ENCODE results near the gene ADAMTS4.

ADAMTS4 gene

DNA sequence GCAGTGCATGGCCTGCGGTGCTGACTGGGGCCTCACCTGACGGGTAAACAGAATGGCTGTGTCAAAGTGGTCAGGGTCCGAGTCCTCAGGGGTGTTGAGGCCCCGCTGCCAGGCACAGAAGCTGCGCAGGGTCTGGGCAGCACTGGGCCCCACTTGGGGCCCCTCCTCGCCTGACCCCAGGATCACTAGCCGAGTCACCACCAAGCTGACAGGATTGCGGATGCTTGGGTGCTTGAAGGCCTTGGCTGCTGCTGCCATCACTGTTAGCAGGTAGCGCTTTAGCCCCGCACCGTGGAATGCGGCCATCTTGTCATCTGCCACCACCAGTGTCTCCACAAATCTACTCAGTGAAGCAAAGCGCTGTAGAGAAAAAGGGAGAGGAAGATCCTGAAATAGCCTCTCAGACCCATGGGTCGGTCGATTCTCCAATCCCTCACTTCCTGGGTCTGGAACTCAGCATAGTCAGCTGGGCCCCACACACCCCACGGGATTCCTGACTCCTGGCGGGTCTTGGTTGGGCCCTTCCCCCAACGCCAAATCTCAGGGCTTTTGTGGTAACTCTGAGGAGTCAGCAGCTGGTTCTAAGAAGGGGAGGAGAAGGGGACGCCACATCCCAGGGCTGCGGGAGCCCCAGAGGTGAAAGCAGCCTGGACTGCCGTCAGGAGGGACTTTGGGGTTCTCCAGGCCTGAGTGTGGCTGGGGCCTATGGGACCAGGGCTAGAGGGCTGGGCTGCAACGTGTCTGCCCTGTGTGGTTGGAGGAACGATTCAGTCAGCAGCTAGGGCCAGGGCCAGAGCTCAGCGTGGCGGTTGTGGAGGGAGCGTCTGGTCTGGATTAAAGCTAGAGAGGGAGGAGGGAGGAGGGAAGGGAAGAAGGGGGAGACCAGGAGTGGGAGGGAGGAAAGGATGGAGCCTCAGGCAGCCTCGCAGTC is 2.1 kb downstream of the ADAMTS4 start:
- H3K36me3 Mint-ChIP-seq (ENCODE audit: low read depth), result no peaks in the 10 kb centered on the region
- peaks cover 94% of the 10 kb centered on the region for H3K4me1 Mint-ChIP-seq (ENCODE audit: low read depth)
- no peaks in the 10 kb centered on the region for H3K9me3 Mint-ChIP-seq
- no peak overlapping the region for H3K4me3 Mint-ChIP-seq
- H3K27me3 Mint-ChIP-seq, result peaks cover 4% of the 10 kb centered on the region
- peak overlapping the region; percentile 56 for H3K27ac Mint-ChIP-seq
- intact Hi-C loops (cut with micrococcal nuclease), result no loop called here

DNA sequence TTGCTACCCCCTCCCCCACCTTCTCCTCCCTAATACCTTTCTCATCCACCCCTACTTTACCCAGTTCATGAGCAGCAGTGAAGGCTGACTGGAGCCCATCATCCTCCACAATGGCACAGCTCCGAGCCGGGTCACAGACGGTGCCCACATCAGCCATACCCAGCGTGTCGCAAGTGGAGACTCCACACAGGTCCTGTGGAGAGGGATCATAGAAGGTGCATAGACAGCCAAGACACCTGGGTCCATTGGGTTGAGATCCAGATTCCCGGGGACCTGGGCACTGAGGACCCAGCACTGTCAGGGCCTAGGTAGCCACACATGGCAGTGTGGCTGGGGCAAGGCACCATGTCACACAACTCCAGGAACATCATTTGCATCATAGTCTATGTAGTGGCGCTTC is 2.7 kb downstream of the ADAMTS4 start:
- Mint-ChIP-seq H3K36me3 (ENCODE audit: low read depth) (no peaks in the 10 kb centered on the region), H3K4me3 (no peak overlapping the region), H3K27me3 (peaks cover 4% of the 10 kb centered on the region), H3K9me3 (no peaks in the 10 kb centered on the region), H3K4me1 (ENCODE audit: low read depth) (peaks cover 94% of the 10 kb centered on the region), H3K27ac (peak overlapping the region; percentile 56)
- intact Hi-C loops (cut with micrococcal nuclease), result no loop called here

DNA sequence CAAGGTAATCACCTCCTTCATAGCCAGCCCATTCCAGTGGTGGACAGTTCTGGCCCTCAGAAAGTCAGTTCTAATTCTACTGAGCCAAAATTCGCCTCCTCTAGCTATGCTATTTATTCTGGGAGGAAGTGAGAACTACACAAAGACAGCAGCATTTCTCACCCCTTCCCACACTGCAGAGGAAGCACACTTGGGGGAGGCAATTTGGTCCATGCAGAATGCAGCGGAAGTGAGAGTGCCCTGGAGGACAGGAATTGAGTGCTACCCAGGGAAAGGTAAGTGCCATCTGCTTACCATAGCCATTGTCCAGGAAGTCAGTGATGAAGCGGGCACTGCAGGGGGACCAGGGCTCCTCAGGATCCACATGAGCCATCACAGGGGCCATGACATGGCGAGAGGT is 3.7 kb downstream of the ADAMTS4 start:
- Mint-ChIP-seq H3K27me3 (peaks cover 4% of the 10 kb centered on the region), H3K4me3 (no peak overlapping the region), H3K9me3 (no peaks in the 10 kb centered on the region), H3K36me3 (ENCODE audit: low read depth) (no peaks in the 10 kb centered on the region), H3K27ac (peak overlapping the region; percentile 55), H3K4me1 (ENCODE audit: low read depth) (peaks cover 86% of the 10 kb centered on the region)
- intact Hi-C loops (cut with micrococcal nuclease), result no loop called here

DNA sequence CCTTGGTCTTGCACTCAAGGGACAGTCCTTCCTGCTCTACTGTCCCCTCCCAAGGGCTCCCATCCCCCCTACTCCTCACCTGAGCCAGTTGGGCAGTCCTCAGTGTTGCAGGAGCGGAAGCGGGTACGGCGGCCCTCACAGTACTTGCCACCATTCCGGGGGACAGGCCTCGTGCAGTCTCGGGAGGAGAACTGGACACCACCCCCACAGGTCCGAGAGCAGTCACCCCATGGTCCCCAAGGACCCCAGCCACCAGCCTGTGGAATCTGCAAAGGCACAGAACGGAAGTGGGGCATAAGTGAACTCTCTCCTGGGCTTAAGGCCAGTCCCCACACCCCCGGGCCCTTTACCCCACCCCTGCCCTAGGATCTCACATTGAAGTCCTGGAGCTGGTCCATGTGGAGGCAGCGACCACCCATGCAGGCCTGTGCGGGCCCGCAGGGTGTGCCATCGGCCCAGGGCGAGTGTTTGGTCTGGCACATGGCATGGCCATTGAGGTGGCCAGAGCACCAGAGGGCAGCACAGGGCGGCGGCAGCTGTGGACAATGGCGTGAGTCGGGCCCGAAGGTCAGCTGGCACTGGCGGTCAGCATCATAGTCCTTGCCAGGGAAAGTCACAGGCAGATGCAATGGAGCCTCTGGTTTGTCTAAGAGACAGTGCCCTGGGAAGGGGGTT is 5.2 kb downstream of the ADAMTS4 start:
- no peaks in the 10 kb centered on the region for H3K9me3 Mint-ChIP-seq
- intact Hi-C loops (cut with micrococcal nuclease), result no loop called here
- H3K4me3 Mint-ChIP-seq, result no peak overlapping the region
- peaks cover 72% of the 10 kb centered on the region for H3K4me1 Mint-ChIP-seq (ENCODE audit: low read depth)
- H3K36me3 Mint-ChIP-seq (ENCODE audit: low read depth), result no peaks in the 10 kb centered on the region
- H3K27ac Mint-ChIP-seq, result peak overlapping the region; percentile 77
- peaks cover 2% of the 10 kb centered on the region for H3K27me3 Mint-ChIP-seq

DNA sequence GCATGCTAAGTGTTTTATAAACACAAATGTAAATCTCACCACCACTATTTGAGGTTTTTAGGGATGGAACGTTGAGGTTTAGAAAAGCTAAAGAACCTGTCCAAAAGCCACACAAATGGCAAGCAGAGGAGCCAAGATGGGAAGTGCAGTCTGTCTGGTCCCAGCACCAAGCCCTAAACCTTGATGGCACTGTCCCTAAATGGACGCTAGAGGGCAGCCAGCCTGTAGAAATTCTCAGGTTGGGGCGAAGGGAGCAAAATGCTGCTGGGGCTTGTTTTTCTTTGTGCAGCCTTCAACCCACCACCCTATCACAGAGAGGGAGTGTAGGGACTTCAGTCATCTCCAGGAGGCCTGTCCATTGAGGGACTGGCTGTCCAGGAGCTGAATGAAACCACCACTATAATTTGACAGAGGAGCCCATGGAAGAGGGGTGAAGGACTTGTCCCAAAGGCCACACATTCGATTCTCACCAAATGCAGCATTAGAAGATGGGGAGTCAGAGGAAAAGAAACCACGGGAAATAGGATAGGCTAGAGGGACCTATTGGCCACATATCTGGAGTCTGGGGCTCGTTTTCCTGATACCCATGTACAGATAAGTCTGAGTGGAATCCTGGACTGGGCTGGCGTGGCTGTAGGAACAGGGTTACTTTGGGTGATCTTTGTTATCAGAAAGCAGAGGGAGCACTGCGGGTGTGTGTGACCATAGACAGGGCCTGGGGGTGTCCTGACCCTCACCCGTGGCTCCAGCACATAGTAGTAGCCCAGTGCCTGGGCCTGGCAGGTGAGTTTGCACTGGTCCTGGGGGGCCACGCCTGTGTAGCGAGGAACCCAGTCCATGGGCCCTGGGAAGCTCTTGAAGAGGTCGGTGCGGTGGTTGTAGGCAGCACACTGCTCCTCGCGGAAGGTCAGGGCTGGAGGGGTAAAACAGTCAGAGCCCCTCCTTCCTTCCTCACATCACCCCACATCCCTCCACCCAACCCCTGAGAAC is 6.1 kb downstream of the ADAMTS4 start:
- intact Hi-C loops (cut with micrococcal nuclease), result loop anchor here (1.0 kb wide), 1 partner anchor 33 kb away; no protein-coding TSS in a partner anchor
- H3K27ac Mint-ChIP-seq, result peak overlapping the region; percentile 77

DNA sequence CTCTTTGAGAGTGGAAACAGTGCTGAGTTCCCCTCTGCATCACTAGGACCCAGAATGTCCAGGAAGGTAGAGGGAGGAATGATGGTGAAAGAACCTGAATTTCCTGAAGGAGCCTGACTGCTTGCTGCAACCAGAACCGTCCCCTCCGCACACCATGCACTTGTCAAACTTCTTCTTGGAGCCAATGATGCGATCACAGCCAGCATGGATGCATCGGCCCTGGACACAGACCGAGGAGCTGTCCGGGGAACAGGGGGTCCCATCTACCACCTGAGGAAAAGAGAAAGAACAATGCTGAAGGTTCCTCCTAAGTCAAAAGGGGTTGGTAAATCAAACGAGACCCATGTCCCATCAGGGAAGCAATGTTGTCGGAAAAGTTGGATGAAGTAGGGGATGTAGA is 6.9 kb downstream of the ADAMTS4 start:
- intact Hi-C loops (cut with micrococcal nuclease), result loop anchor here (1.0 kb wide), 1 partner anchor 33 kb away; no protein-coding TSS in a partner anchor
- H3K4me3 Mint-ChIP-seq, result no peak overlapping the region
- H3K36me3 Mint-ChIP-seq (ENCODE audit: low read depth), result no peaks in the 10 kb centered on the region
- H3K27me3 Mint-ChIP-seq, result no peaks in the 10 kb centered on the region
- H3K27ac Mint-ChIP-seq, result peak overlapping the region; percentile 58
- H3K4me1 Mint-ChIP-seq (ENCODE audit: low read depth), result peaks cover 70% of the 10 kb centered on the region
- H3K9me3 Mint-ChIP-seq, result no peaks in the 10 kb centered on the region

More for the DNA sequence above, 6.1 kb downstream of the ADAMTS4 start:
- Mint-ChIP-seq H3K4me1 (ENCODE audit: low read depth) (peaks cover 70% of the 10 kb centered on the region), H3K9me3 (no peaks in the 10 kb centered on the region), H3K27me3 (peaks cover 2% of the 10 kb centered on the region), H3K36me3 (ENCODE audit: low read depth) (no peaks in the 10 kb centered on the region), H3K4me3 (no peak overlapping the region)

DNA sequence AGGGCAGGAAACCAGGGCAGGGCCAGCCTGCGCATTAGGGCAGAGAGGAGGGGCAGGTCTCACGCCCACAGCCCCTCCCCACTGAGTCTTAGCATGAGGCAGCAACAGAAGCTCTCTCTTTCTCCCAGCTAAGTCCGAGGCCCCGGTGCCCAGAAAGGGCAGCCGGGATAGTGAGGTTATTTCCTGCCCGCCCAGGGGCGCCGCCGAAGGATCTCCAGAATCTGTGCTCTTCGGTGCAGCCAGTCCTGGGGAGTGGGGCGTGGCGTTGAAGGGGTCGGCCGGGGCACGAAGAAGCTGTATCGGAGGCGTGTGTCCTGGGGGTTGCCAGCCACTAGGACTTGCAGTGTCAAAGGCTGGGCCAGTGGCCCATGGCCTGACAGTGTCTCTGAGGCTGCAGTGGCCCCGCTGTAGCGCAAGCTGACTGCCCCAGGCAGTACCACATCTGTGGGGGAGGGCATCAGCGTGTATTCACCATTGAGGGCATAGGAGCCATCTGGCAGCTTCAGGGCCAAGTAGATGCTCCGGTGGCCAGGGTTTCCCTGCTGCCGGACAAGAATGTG is 7.8 kb downstream of the ADAMTS4 start:
- Mint-ChIP-seq H3K4me3 (no peak overlapping the region), H3K36me3 (ENCODE audit: low read depth) (no peaks in the 10 kb centered on the region), H3K27ac (peak overlapping the region; percentile 58), H3K4me1 (ENCODE audit: low read depth) (peaks cover 75% of the 10 kb centered on the region), H3K9me3 (no peaks in the 10 kb centered on the region), H3K27me3 (no peaks in the 10 kb centered on the region)
- intact Hi-C loops (cut with micrococcal nuclease), result no loop called here

DNA sequence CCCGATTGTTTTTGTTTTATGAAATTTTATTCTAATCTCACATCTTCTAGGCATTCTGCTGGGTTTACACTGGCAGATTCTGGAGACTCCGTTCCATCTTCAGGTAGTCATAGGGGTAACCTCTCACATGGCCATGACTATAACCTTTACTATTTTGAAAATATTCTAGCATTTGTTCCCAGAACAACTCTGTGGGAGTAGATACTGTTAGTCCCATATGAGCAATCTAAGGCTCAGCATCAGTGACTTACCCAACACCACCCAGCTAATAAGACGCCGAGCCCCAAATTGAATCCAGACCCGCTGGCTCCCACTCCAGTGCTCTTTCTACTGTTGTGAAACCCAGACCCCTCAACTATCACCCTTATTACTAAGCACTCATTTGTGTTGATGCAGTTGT is 9.8 kb downstream of the ADAMTS4 start:
- intact Hi-C loops (cut with micrococcal nuclease), result no loop called here
- no peaks in the 10 kb centered on the region for H3K27me3 Mint-ChIP-seq
- H3K4me3 Mint-ChIP-seq, result no peak overlapping the region
- no peaks in the 10 kb centered on the region for H3K36me3 Mint-ChIP-seq (ENCODE audit: low read depth)
- H3K4me1 Mint-ChIP-seq (ENCODE audit: low read depth), result peaks cover 75% of the 10 kb centered on the region
- H3K9me3 Mint-ChIP-seq, result no peaks in the 10 kb centered on the region
- H3K27ac Mint-ChIP-seq, result no peak overlapping the region

DNA sequence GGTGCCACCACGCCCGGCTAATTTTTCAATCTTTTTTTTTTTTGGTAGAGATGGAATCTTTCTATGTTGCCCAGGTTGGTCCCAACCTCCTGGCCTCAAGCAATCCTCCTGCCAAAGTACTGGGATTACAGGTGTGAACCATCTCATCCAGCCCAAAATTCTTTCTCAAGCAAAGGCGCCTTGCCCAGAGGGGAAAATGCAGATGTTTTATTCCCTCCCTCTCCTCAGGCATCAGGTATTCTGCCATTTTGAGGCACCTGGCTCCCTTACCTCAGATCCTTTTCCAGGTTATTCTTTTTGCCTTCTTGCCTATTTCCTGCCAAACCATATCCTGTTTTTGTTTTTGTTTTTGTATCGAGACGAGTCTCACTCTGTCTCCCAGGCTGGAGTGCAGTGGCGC is 10.5 kb downstream of the ADAMTS4 start:
- Mint-ChIP-seq H3K27me3 (no peaks in the 10 kb centered on the region), H3K4me3 (no peak overlapping the region), H3K36me3 (ENCODE audit: low read depth) (no peaks in the 10 kb centered on the region), H3K27ac (no peak overlapping the region), H3K4me1 (ENCODE audit: low read depth) (peaks cover 74% of the 10 kb centered on the region), H3K9me3 (no peaks in the 10 kb centered on the region)
- intact Hi-C loops (cut with micrococcal nuclease), result no loop called here

DNA sequence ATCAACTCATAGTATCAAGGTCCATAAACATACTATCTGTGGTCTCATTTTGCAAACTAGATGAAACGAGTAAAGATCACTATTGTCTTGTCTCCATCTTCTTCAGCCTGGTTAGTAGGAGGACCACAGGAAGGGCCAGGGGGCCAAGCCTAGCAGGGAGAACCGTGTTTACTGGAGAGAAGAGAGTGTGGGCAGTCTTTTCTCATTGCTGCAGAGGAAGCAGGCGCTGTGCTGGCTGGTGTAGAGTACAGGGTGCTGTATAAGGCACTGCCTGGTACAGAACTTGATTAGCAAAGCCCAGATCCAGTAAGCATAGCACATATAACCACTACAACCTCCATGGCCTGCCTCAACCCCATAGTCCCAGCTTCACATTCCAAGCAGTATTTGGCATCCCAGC is 11.5 kb downstream of the ADAMTS4 start:
- Mint-ChIP-seq H3K27me3 (no peaks in the 10 kb centered on the region), H3K4me3 (no peak overlapping the region), H3K4me1 (ENCODE audit: low read depth) (peaks cover 73% of the 10 kb centered on the region), H3K9me3 (no peaks in the 10 kb centered on the region), H3K27ac (peak overlapping the region; percentile 92), H3K36me3 (ENCODE audit: low read depth) (no peaks in the 10 kb centered on the region)
- intact Hi-C loops (cut with micrococcal nuclease), result no loop called here

DNA sequence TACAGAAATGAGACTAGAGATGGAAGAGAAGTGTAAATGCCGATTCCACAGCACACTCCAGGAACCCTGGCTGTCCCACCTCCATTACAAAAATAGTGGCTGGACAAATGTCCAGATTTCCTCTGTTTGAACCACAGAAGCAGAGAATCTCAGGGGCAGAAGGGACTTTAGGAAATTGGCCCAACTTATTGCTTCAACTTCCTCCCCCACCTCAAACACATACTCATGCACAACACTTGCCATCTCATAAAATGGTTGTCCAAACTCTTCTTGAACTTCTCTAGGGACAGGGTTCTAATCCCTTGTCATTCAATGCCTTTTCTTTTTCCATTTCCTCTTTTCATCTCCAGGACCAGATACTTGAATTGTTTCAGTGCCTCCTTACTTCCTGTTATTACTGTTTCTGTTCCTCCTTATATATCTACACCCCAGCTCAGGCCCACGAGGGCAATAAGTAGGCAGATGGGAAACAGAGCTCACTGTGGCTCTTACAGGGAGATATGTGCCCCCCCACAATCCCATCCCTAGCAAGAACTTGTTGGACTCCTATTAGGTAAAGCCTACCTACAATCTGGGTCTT is 13.0 kb downstream of the ADAMTS4 start:
- Mint-ChIP-seq H3K9me3 (no peaks in the 10 kb centered on the region), H3K27me3 (no peaks in the 10 kb centered on the region), H3K36me3 (ENCODE audit: low read depth) (no peaks in the 10 kb centered on the region), H3K4me3 (no peak overlapping the region), H3K4me1 (ENCODE audit: low read depth) (peaks cover 72% of the 10 kb centered on the region), H3K27ac (peak overlapping the region; percentile 92)
- intact Hi-C loops (cut with micrococcal nuclease), result no loop called here

DNA sequence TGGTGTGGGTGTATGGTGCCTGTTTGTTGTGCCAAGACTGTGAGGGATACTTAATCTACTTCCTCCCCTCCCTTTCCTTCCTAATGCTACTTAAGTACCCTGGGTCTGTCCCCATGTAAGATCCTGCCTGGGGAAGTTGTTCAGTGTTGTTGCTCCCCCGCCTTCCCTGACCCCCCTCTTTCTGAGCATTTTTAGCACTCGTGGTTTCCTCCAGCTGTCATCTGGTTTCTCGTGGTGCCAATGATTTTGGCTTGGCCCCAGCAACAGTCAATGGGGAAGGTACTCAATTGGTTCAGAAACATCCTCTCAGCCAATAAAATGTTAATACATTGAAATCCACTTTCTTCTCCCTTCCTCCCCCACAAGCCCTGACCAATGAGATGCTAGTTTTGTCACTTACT is 13.6 kb downstream of the ADAMTS4 start:
- intact Hi-C loops (cut with micrococcal nuclease), result no loop called here
- H3K4me1 Mint-ChIP-seq (ENCODE audit: low read depth), result peaks cover 78% of the 10 kb centered on the region
- H3K9me3 Mint-ChIP-seq, result no peaks in the 10 kb centered on the region
- H3K27me3 Mint-ChIP-seq, result no peaks in the 10 kb centered on the region
- peak overlapping the region; percentile 92 for H3K27ac Mint-ChIP-seq
- H3K4me3 Mint-ChIP-seq, result peak overlapping the region; percentile 10
- no peaks in the 10 kb centered on the region for H3K36me3 Mint-ChIP-seq (ENCODE audit: low read depth)

DNA sequence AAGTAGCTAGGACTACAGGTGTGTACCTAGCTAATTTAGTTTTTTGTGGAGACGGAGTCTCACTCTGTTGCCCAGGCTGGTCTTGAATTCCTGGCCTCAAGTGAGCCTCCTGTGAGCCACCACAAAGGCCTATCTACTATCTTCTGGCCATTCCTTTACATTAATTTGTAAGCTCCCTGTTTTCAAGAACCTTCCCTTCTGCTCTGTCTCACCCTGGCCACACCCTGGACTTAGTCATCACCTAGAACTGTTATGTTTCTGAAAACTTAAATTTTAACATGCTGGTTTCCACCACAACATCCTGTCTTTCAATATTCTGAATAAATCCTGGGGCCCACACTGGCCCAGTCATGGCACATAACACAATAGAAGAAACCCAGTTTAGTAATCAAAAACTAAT is 16.6 kb downstream of the ADAMTS4 start:
- H3K4me1 Mint-ChIP-seq (ENCODE audit: low read depth), result peaks cover 67% of the 10 kb centered on the region
- H3K9me3 Mint-ChIP-seq, result no peaks in the 10 kb centered on the region
- intact Hi-C loops (cut with micrococcal nuclease), result no loop called here
- H3K36me3 Mint-ChIP-seq (ENCODE audit: low read depth), result peaks cover 3% of the 10 kb centered on the region
- H3K27me3 Mint-ChIP-seq, result no peaks in the 10 kb centered on the region
- peak overlapping the region; percentile 58 for H3K27ac Mint-ChIP-seq
- H3K4me3 Mint-ChIP-seq, result peak overlapping the region; percentile 17
